Raji (cell line): Measurements from ENCODE around the gene TH.

Experiments used
- POLR2A ChIP-seq: IDR thresholded peaks from 2 replicates; pipeline ENCODE4 v1.6.1; 2011; ENCODE audit warnings: low read depth, low read length, control low read depth; ENCODE audit not compliant: insufficient read depth

Gene TH

GRCh38 chr11:2163428-2163978 lies 8.1 kb downstream of the TH start:
- TF ChIP-seq POLR2A: no peak

GRCh38 chr11:2160736-2161259 lies 10.8 kb downstream of the TH start, which contains the start of gene INS:
INS (minus strand) TSS chr11:2161209; CDS start chr11:2160971, 238 bp downstream.
- no peak for TF ChIP-seq POLR2A

GRCh38 chr11:2159536-2160413 lies 11.8 kb downstream of the TH start:
- no peak for TF ChIP-seq POLR2A

- TF ChIP-seq POLR2A: no peak
These were observed 12.6 kb downstream of the TH start for GRCh38 chr11:2158966-2159365.

DNA sequence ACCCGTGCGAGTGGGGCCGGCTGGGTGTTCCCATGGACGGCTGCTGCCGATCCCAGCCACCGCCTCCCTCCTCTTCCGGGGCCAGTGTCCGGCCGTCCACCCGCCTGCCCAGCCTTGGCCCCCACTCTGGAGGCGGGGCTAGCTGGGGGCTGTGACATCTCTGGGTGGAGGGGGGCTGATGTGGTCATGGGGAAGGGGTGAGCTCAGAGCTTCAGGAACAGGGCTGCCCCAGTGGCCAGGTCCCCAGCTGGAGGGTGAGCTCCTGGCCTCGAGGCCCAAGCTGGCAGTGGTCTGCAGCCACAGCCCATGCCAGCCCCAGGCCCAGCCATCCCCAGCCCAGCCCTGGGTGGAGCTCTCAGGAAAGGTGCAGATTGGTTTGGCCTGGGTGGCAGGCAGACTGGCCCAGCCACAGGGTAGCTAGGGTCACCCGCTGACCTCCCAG lies 13.3 kb downstream of the TH start:
- no peak for TF ChIP-seq POLR2A

- TF ChIP-seq POLR2A: no peak
These were observed 14.1 kb downstream of the TH start for GRCh38 chr11:2157294-2158040.

DNA sequence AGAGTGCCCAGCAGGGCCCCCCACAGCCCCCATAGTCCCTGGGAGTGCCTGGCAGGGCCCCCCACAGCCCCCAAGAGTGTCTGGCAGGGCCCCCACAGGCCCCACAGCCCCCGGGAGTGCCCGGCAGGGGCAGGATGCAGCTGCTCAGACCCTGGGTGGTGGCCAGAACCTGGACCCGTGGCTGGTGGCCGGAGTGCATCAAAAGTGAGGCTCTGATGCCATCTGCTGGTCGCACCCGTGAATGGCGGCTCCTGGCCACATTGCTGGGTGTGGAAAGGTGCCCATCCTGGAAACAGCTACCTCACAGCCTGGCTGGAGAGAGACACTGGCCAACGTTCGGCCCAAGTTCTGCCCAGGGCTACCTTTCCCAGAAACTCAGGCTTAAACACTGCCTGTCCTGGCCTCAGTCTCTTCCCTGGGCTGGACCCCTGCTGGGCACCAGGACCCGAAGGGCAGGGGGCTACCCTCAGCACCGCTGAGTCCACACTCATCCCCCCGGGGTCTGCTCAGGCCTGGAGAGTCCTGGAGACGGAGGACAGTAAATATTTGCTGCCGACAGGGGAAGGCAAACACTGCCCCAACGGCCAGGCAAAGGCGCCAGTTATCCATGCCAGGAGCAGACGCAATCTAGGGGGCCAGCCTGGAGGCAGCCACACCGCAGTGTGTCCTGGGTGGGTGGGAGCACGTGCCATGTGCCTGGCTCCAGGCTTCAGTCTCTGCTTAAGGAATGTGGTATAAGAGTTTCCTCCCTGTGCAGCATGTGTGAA lies 15.0 kb downstream of the TH start:
- TF ChIP-seq POLR2A: no peak

GRCh38 chr11:2155511-2155910 lies 16.1 kb downstream of the TH start:
- TF ChIP-seq POLR2A: no peak

GRCh38 chr11:2154889-2155288 lies 16.7 kb downstream of the TH start:
- TF ChIP-seq POLR2A: no peak

- no peak for TF ChIP-seq POLR2A
These were observed 17.4 kb downstream of the TH start for GRCh38 chr11:2154195-2154585.

- TF ChIP-seq POLR2A: no peak
These were observed 17.9 kb downstream of the TH start for GRCh38 chr11:2153581-2154194.

DNA sequence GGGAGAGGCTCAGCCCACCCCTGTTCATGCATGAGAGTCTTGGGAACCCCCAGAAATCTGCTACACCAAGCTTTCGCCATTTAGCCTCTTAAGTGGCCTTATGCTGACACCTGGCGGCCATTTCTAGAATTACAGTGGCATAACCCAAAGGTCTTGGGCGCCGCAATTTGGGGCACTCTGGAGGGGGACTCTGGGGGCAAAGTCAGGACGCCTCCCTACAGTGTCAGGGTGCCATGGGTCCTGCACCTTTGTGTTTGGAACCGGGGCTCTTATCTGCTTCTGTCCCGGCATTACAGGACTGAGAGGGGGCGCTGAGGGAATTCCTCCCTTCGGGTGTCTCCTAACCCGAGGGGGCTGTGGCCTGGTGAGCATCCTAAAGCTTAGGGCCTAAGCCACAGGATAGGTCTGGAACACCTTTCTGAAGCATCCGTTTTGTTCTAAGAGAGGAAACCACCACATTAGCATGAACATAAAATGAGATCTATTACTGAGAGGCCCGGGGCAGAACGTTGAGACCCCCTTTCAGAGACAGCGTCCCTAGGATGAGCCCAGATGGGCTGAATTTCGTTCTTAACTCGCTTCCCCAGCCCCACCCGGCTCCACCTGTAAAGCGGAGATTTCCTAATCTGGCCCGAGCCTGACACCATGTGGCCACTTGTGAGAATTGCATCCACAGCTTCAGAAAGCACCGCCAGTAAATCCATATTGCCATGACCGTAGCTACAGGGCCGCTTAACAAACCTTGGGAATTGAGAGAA lies 19.9 kb downstream of the TH start:
- TF ChIP-seq POLR2A: no peak
